OCI-LY1 (cell line): ENCODE data around the gene CHST10.

Experiments used
- H2AFZ ChIP-seq: fragments of 200-600 bp; sonication (generic), shearing (Covaris generic); 2 replicates; pipeline ENCODE4 v1.6.0; 2014; ENCODE audit warnings: antibody characterized with exemption, mild to moderate bottlenecking, low read length
- H3F3A ChIP-seq: fragments of 200-600 bp; sonication (generic), shearing (Covaris generic); 2 replicates; pipeline ENCODE4 v1.6.0; 2014; ENCODE audit warnings: mild to moderate bottlenecking, antibody characterized with exemption, low read length, moderate library complexity; ENCODE audit not compliant: insufficient read depth
- H3K27ac ChIP-seq: fragments of 200-600 bp; sonication (generic); 2 replicates; pipeline ENCODE4 v1.5.1; 2014; ENCODE audit warnings: low read length, mixed run types, mild to moderate bottlenecking, low read depth; ENCODE audit not compliant: poor library complexity, severe bottlenecking
- H3K27me3 ChIP-seq: fragments of 200-600 bp; sonication (generic); 2 replicates; pipeline ENCODE4 v1.6.0; 2014; ENCODE audit warnings: antibody characterized with exemption, mild to moderate bottlenecking, low read length, moderate library complexity; ENCODE audit not compliant: insufficient read depth
- H3K36me3 ChIP-seq: fragments of 200-600 bp; sonication (generic); 2 replicates; pipeline ENCODE4 v1.6.1; 2014; ENCODE audit warnings: mild to moderate bottlenecking, antibody characterized with exemption, low read length, moderate library complexity, mixed read lengths; ENCODE audit not compliant: insufficient read depth
- H3K4me1 ChIP-seq: fragments of 200-600 bp; sonication (generic); 2 replicates; pipeline ENCODE4 v1.5.1; 2014; ENCODE audit warnings: mild to moderate bottlenecking, low read length, moderate library complexity; ENCODE audit not compliant: insufficient read depth, severe bottlenecking
- H3K4me2 ChIP-seq: fragments of 200-600 bp; sonication (generic), shearing (Covaris generic); 2 replicates; pipeline ENCODE4 v1.6.1; 2014; ENCODE audit warnings: low read length
- H3K4me3 ChIP-seq: fragments of 200-600 bp; sonication (generic); 2 replicates; pipeline ENCODE4 v1.5.1; 2014; ENCODE audit warnings: low read length, low read depth, mild to moderate bottlenecking, mixed read lengths; ENCODE audit not compliant: poor library complexity, severe bottlenecking
- H3K79me2 ChIP-seq: fragments of 200-600 bp; shearing (Covaris generic); 2 replicates; pipeline ENCODE4 v1.6.1; 2016; ENCODE audit warnings: mixed run types, low read length, mixed read lengths; ENCODE audit not compliant: insufficient read depth
- H3K9ac ChIP-seq: fragments of 200-600 bp; sonication (generic), shearing (Covaris generic); 2 replicates; pipeline ENCODE4 v1.6.1; 2014; ENCODE audit warnings: mild to moderate bottlenecking, low read length, mixed read lengths
- H3K9me2 ChIP-seq: fragments of 200-600 bp; sonication (generic), shearing (Covaris generic); 2 replicates; pipeline ENCODE4 v1.6.1; 2014; ENCODE audit warnings: low read depth, mild to moderate bottlenecking, low read length, mixed read lengths
- H3K9me3 ChIP-seq: fragments of 200-600 bp; shearing (Covaris generic); 2 replicates; pipeline ENCODE4 v1.6.1; 2014; ENCODE audit warnings: low read length, mixed read lengths
- H4K20me1 ChIP-seq: fragments of 200-600 bp; sonication (generic), shearing (Covaris generic); 2 replicates; pipeline ENCODE4 v1.6.0; 2016; ENCODE audit warnings: mild to moderate bottlenecking, low read length; ENCODE audit not compliant: insufficient read depth
- EZH2 ChIP-seq: fragments of 200-600 bp; sonication (generic), shearing (Covaris generic); IDR thresholded peaks from 2 replicates; pipeline ENCODE4 v1.8.0; 2017; ENCODE audit warnings: borderline replicate concordance, mixed run types, mild to moderate bottlenecking, antibody characterized with exemption, low read length, moderate library complexity, mixed read lengths
- TF ChIP-seq, protein P1 (sequence below): fragments of 200-600 bp; sonication (generic), shearing (Covaris generic); IDR thresholded peaks from 2 replicates; pipeline ENCODE4 v1.5.1; 2017; ENCODE audit warnings: mild to moderate bottlenecking, antibody characterized with exemption, low read length, moderate library complexity, mixed read lengths

CHST10 gene

DNA sequence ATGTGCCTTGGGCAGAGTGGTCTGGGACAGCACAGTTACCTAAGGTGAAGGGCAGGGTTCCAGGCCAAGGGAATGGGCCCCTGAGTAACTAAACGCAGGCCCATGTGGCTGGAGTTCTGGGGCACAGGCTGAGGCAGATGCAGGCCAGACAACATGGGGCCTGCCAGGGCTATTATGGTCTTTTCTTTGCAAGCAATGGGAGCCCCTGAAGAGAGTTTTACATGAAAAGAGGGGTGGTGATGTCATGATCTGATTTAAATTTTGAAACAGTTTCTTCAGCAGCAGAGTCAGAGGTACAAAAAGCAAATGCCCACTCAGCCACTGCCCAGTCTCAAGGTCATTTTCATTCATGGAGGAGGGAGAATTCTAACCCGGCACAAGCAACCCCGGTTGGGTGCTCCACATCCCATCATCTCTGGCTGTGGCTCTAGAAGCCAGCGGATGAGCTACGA, 5.6 kb downstream of the CHST10 start:
- Histone ChIP-seq H2AFZ (no peak overlapping the region), H3K27me3 (no peaks in the 10 kb centered on the region), H3K4me1 (peaks cover 17% of the 10 kb centered on the region), H3K36me3 (peaks cover 18% of the 10 kb centered on the region; the same call in 1 of the 2 replicates), H4K20me1 (no peaks in the 10 kb centered on the region), H3K79me2 (no peaks in the 10 kb centered on the region), H3F3A (no peaks in the 10 kb centered on the region), H3K9ac (no peak overlapping the region), H3K9me3 (no peaks in the 10 kb centered on the region), H3K9me2 (no peaks in the 10 kb centered on the region), H3K4me3 (no peak overlapping the region), H3K4me2 (no peak overlapping the region), H3K27ac (no peak overlapping the region)
- no peak for TF ChIP-seq EZH2
- TF ChIP-seq, protein P1, sequence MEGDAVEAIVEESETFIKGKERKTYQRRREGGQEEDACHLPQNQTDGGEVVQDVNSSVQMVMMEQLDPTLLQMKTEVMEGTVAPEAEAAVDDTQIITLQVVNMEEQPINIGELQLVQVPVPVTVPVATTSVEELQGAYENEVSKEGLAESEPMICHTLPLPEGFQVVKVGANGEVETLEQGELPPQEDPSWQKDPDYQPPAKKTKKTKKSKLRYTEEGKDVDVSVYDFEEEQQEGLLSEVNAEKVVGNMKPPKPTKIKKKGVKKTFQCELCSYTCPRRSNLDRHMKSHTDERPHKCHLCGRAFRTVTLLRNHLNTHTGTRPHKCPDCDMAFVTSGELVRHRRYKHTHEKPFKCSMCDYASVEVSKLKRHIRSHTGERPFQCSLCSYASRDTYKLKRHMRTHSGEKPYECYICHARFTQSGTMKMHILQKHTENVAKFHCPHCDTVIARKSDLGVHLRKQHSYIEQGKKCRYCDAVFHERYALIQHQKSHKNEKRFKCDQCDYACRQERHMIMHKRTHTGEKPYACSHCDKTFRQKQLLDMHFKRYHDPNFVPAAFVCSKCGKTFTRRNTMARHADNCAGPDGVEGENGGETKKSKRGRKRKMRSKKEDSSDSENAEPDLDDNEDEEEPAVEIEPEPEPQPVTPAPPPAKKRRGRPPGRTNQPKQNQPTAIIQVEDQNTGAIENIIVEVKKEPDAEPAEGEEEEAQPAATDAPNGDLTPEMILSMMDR = no peak

GRCh38 chr2:100409975-100410647, 7.4 kb downstream of the CHST10 start:
- H3K79me2 ChIP-seq = no peaks in the 10 kb centered on the region
- H3F3A ChIP-seq = no peaks in the 10 kb centered on the region
- H3K9me3 ChIP-seq = no peaks in the 10 kb centered on the region
- no peaks in the 10 kb centered on the region for H3K4me1 ChIP-seq
- no peak overlapping the region for H3K4me2 ChIP-seq
- no peak overlapping the region for H2AFZ ChIP-seq
- no peaks in the 10 kb centered on the region for H3K27me3 ChIP-seq
- H3K27ac ChIP-seq = no peak overlapping the region
- H3K4me3 ChIP-seq = no peak overlapping the region
- peaks cover 33% of the 10 kb centered on the region; the same call in 1 of the 2 replicates for H3K36me3 ChIP-seq
- H3K9me2 ChIP-seq = no peaks in the 10 kb centered on the region
- H4K20me1 ChIP-seq = no peaks in the 10 kb centered on the region
- no peak overlapping the region for H3K9ac ChIP-seq
- TF ChIP-seq EZH2 = no peak
- TF ChIP-seq, protein P1 = no peak

GRCh38 chr2:100409461-100409860, 8.0 kb downstream of the CHST10 start:
- no peaks in the 10 kb centered on the region for H3K27me3 ChIP-seq
- no peaks in the 10 kb centered on the region for H4K20me1 ChIP-seq
- no peak for TF ChIP-seq EZH2
- TF ChIP-seq, protein P1 = no peak
- no peaks in the 10 kb centered on the region for H3K4me1 ChIP-seq
- H3K36me3 ChIP-seq = peaks cover 36% of the 10 kb centered on the region; the same call in 1 of the 2 replicates
- H3K27ac ChIP-seq = no peak overlapping the region
- H3K4me2 ChIP-seq = no peak overlapping the region
- no peaks in the 10 kb centered on the region for H3K79me2 ChIP-seq
- no peaks in the 10 kb centered on the region for H3F3A ChIP-seq
- no peak overlapping the region for H3K9ac ChIP-seq
- H3K4me3 ChIP-seq = no peak overlapping the region
- H3K9me2 ChIP-seq = no peaks in the 10 kb centered on the region
- no peak overlapping the region for H2AFZ ChIP-seq
- no peaks in the 10 kb centered on the region for H3K9me3 ChIP-seq
